Astrocyte (in vitro differentiated cells and primary cell): ENCODE data around the gene ZNF749. TPM values are rescaled to one million over a fixed set of nuclear protein-coding genes. Genes with fewer than 3 reads are reported as not detected.

Experiments
- DNase-seq: peaks from one replicate; pipeline ENCODE4 v3.0.0-alpha.2; 2010; ENCODE audit warnings: low read depth
- FAIRE-seq: peaks from 2 replicates; lab custom pipeline; 2011; peaks lifted over from hg19 to GRCh38; lab: Jason Lieb, UNC
- H2AFZ ChIP-seq: 2 replicates; pipeline ENCODE4 v1.6.0; 2012; ENCODE audit warnings: low read depth, low read length, inconsistent platforms
- H3K27ac ChIP-seq: 2 replicates; pipeline ENCODE4 v1.5.1; 2011; ENCODE audit warnings: low read depth, low read length, inconsistent platforms
- H3K27me3 ChIP-seq: 2 replicates; pipeline ENCODE4 v1.6.0; 2011; ENCODE audit warnings: low read length, inconsistent platforms; ENCODE audit not compliant: insufficient read depth
- H3K36me3 ChIP-seq: 2 replicates; pipeline ENCODE4 v1.5.1; 2011; ENCODE audit warnings: low read length, inconsistent platforms; ENCODE audit not compliant: insufficient read depth
- H3K4me1 ChIP-seq: 2 replicates; pipeline ENCODE4 v1.5.1; 2011; ENCODE audit warnings: low read length, inconsistent platforms; ENCODE audit not compliant: insufficient read depth
- H3K4me2 ChIP-seq: 2 replicates; pipeline ENCODE4 v1.6.0; 2012; ENCODE audit warnings: low read length, inconsistent platforms
- H3K4me3 ChIP-seq: 2 replicates; pipeline ENCODE4 v1.5.1; 2011; ENCODE audit warnings: low read depth, mild to moderate bottlenecking, low read length, inconsistent platforms; ENCODE audit not compliant: insufficient read depth
- H3K79me2 ChIP-seq: 2 replicates; pipeline ENCODE4 v1.6.0; 2012; ENCODE audit warnings: mild to moderate bottlenecking, low read length, inconsistent platforms; ENCODE audit not compliant: insufficient read depth
- H3K9ac ChIP-seq: 2 replicates; pipeline ENCODE4 v1.6.0; 2012; ENCODE audit warnings: mild to moderate bottlenecking, low read length, inconsistent platforms
- H3K9me3 ChIP-seq: 2 replicates; pipeline ENCODE4 v1.5.1; 2012; ENCODE audit warnings: low read depth, mild to moderate bottlenecking, low read length, inconsistent platforms; ENCODE audit not compliant: insufficient read depth
- H4K20me1 ChIP-seq: 2 replicates; pipeline ENCODE4 v1.6.0; 2012; ENCODE audit warnings: low read length, inconsistent platforms; ENCODE audit not compliant: insufficient read depth
- H3K27ac Mint-ChIP-seq: one replicate; pipeline ENCODE4 v1.8.0; 2021; ENCODE audit warnings: mild to moderate bottlenecking, mixed read lengths; ENCODE audit not compliant: unreplicated experiment
- H3K27me3 Mint-ChIP-seq: one replicate; pipeline ENCODE4 v1.8.0; 2021; ENCODE audit warnings: low read depth, mixed read lengths; ENCODE audit not compliant: unreplicated experiment
- H3K36me3 Mint-ChIP-seq: one replicate; pipeline ENCODE4 v1.8.0; 2021; ENCODE audit warnings: low read depth, mixed read lengths; ENCODE audit not compliant: unreplicated experiment
- H3K4me1 Mint-ChIP-seq: one replicate; pipeline ENCODE4 v1.8.0; 2021; ENCODE audit warnings: low read depth, mixed read lengths; ENCODE audit not compliant: unreplicated experiment
- H3K4me3 Mint-ChIP-seq: one replicate; pipeline ENCODE4 v1.8.0; 2021; ENCODE audit warnings: mild to moderate bottlenecking, moderate library complexity, mixed read lengths; ENCODE audit not compliant: unreplicated experiment
- H3K9me3 Mint-ChIP-seq: one replicate; pipeline ENCODE4 v1.8.0; 2021; ENCODE audit warnings: mild to moderate bottlenecking, mixed read lengths; ENCODE audit not compliant: unreplicated experiment
- CTCF ChIP-seq: IDR thresholded peaks from 2 replicates; pipeline ENCODE4 v1.5.1; 2011; ENCODE audit warnings: low read depth, mild to moderate bottlenecking, inconsistent platforms, low read length, moderate library complexity; ENCODE audit not compliant: insufficient read depth
- EZH2 ChIP-seq: IDR thresholded peaks from 2 replicates; pipeline ENCODE4 v1.6.1; 2012; ENCODE audit warnings: mild to moderate bottlenecking, low read length, inconsistent platforms; ENCODE audit not compliant: insufficient read depth
- total RNA-seq: library from RNA; stranded (reverse); gene quantifications from 2 replicates; pipeline ENCODE4 v1.2.1, GENCODE V29; 2021

The ZNF749 gene
- total RNA-seq, 1 donor from 2014 or later, result 16.2 TPM

GRCh38 chr19:57441979-57442752, 7.0 kb downstream of the ZNF749 start:
- Histone ChIP-seq H3K4me2 (no peak overlapping the region), H3K9me3 (peaks cover 61% of the 10 kb centered on the region), H3K4me3 (no peak overlapping the region), H3K4me1 (no peaks in the 10 kb centered on the region), H4K20me1 (no peaks in the 10 kb centered on the region), H3K36me3 (peaks cover 14% of the 10 kb centered on the region), H3K79me2 (peaks cover 54% of the 10 kb centered on the region), H3K27ac (no peak overlapping the region), H3K27me3 (no peaks in the 10 kb centered on the region), H3K9ac (no peak overlapping the region), H2AFZ (no peak overlapping the region)
- Mint-ChIP-seq H3K4me1 (no peaks in the 10 kb centered on the region), H3K4me3 (no peak overlapping the region), H3K36me3 (peaks cover 43% of the 10 kb centered on the region), H3K27ac (no peak overlapping the region), H3K9me3 (peaks cover 23% of the 10 kb centered on the region), H3K27me3 (no peaks in the 10 kb centered on the region)
- no peak for TF ChIP-seq EZH2
- no peak for TF ChIP-seq CTCF
- no peak for DNase-seq
- no peak for FAIRE-seq

- Histone ChIP-seq H3K36me3 (peaks cover 14% of the 10 kb centered on the region), H3K79me2 (peaks cover 44% of the 10 kb centered on the region), H3K9ac (no peak overlapping the region), H4K20me1 (no peaks in the 10 kb centered on the region), H3K27ac (no peak overlapping the region), H3K4me2 (no peak overlapping the region), H3K4me1 (no peaks in the 10 kb centered on the region), H3K27me3 (no peaks in the 10 kb centered on the region), H2AFZ (no peak overlapping the region), H3K4me3 (no peak overlapping the region), H3K9me3 (peaks cover 62% of the 10 kb centered on the region)
- Mint-ChIP-seq H3K27ac (no peak overlapping the region), H3K9me3 (peaks cover 23% of the 10 kb centered on the region), H3K4me1 (no peaks in the 10 kb centered on the region), H3K36me3 (peaks cover 40% of the 10 kb centered on the region), H3K4me3 (no peak overlapping the region), H3K27me3 (no peaks in the 10 kb centered on the region)
- TF ChIP-seq CTCF, result no peak
- no peak for TF ChIP-seq EZH2
- DNase-seq (no peak), FAIRE-seq (no peak)
These were observed 8.1 kb downstream of the ZNF749 start for GRCh38 chr19:57443121-57443696.

GRCh38 chr19:57452307-57452706, 17.2 kb downstream of the ZNF749 start:
- TF ChIP-seq EZH2, result no peak
- TF ChIP-seq CTCF, result no peak
- Histone ChIP-seq H4K20me1 (no peaks in the 10 kb centered on the region), H2AFZ (no peak overlapping the region), H3K4me2 (no peak overlapping the region), H3K4me3 (no peak overlapping the region), H3K27ac (no peak overlapping the region), H3K36me3 (no peaks in the 10 kb centered on the region), H3K4me1 (no peaks in the 10 kb centered on the region), H3K9ac (no peak overlapping the region), H3K27me3 (no peaks in the 10 kb centered on the region), H3K9me3 (peaks cover 11% of the 10 kb centered on the region), H3K79me2 (no peaks in the 10 kb centered on the region)
- no peak for DNase-seq
- Mint-ChIP-seq H3K27me3 (no peaks in the 10 kb centered on the region), H3K36me3 (peaks cover 12% of the 10 kb centered on the region), H3K9me3 (peaks cover 3% of the 10 kb centered on the region), H3K4me1 (no peaks in the 10 kb centered on the region), H3K27ac (no peak overlapping the region), H3K4me3 (no peak overlapping the region)
- no peak for FAIRE-seq
